Hematopoietic multipotent progenitor cell treated with erythropoietin and hydrocortisone succinate and interleukin-3 and kit ligand, for 6 days (in vitro differentiated cells): ENCODE results near the gene ENAH.
"Not testable (repeated sequence)": the region's sequence is repeated elsewhere in the genome, so short reads cannot be mapped to it uniquely, and the experiment has no call there.

Experiments
- DNase-seq: peaks from one replicate; pipeline ENCODE4 v3.0.0-alpha.2; 2015

The ENAH gene

GRCh38 chr1:225642177-225642576 is 10.7 kb downstream of the ENAH start:
- DNase-seq, result no peak

- DNase-seq, result no peak
These were observed 14.1 kb downstream of the ENAH start for GRCh38 chr1:225638853-225639252.

- no peak for DNase-seq
These were observed 15.2 kb downstream of the ENAH start for GRCh38 chr1:225637651-225638199.

GRCh38 chr1:225636992-225637391 is 15.9 kb downstream of the ENAH start:
- DNase-seq, result not testable (repeated sequence)

GRCh38 chr1:225635649-225636048 is 17.3 kb downstream of the ENAH start:
- DNase-seq, result no peak

GRCh38 chr1:225632836-225633235 is 20.1 kb downstream of the ENAH start:
- not testable (repeated sequence) for DNase-seq

GRCh38 chr1:225631021-225631663 is 21.8 kb downstream of the ENAH start:
- DNase-seq, result no peak

GRCh38 chr1:225629483-225629882 is 23.4 kb downstream of the ENAH start:
- no peak for DNase-seq

GRCh38 chr1:225628794-225629193 is 24.1 kb downstream of the ENAH start:
- DNase-seq, result not testable (repeated sequence)

- no peak for DNase-seq
These were observed 25.5 kb downstream of the ENAH start for GRCh38 chr1:225627304-225627947.

- no peak for DNase-seq
These were observed 26.2 kb downstream of the ENAH start for GRCh38 chr1:225626698-225627097.

GRCh38 chr1:225617956-225618355 is 35.0 kb downstream of the ENAH start:
- DNase-seq, result no peak

- no peak for DNase-seq
These were observed 35.4 kb downstream of the ENAH start for GRCh38 chr1:225617479-225617878.

- DNase-seq, result not testable (repeated sequence)
These were observed 37.5 kb downstream of the ENAH start for GRCh38 chr1:225615403-225615790.

GRCh38 chr1:225613006-225613405 is 39.9 kb downstream of the ENAH start:
- no peak for DNase-seq

- no peak for DNase-seq
These were observed 40.6 kb downstream of the ENAH start for GRCh38 chr1:225612287-225612686.

GRCh38 chr1:225611537-225612223 is 41.2 kb downstream of the ENAH start:
- DNase-seq, result no peak

GRCh38 chr1:225610539-225610938 is 42.4 kb downstream of the ENAH start:
- DNase-seq, result no peak

GRCh38 chr1:225608014-225608796 is 44.7 kb downstream of the ENAH start:
- no peak for DNase-seq

- DNase-seq, result no peak
These were observed 45.6 kb downstream of the ENAH start for GRCh38 chr1:225607355-225607754.

- DNase-seq, result no peak
These were observed 49.2 kb downstream of the ENAH start for GRCh38 chr1:225603538-225604354.

- DNase-seq, result no peak
These were observed 50.2 kb downstream of the ENAH start for GRCh38 chr1:225602590-225603206.
